Measurements from ENCODE around the gene BMP10. TPM values are rescaled to one million over a fixed set of nuclear protein-coding genes. Genes with fewer than 3 reads are reported as not detected.

Gene BMP10
- total RNA-seq, 6 donors from 2014 or later = not detected

GRCh38 chr2:68878753-68879152 lies 7.6 kb upstream of the BMP10 start:
- WGBS, 2 donors = 94% methylated on average over 2 of the region's 2 CpGs
- TF ChIP-seq POLR2A (IDR thresholded peaks at IDR 0.05) (no peak), CTCF (IDR thresholded peaks at IDR 0.05) (no peak)
- H3K36me3 ChIP-seq = no peaks in the 10 kb centered on the region
- H3K9me3 ChIP-seq = no peaks in the 10 kb centered on the region
- H3K27me3 ChIP-seq = no peaks in the 10 kb centered on the region
- ATAC-seq (ENCODE audit: low FRiP score in 2 of 2) = no peak
- H3K27ac ChIP-seq = no peak overlapping the region
- H3K4me3 ChIP-seq = no peak overlapping the region
- no peaks in the 10 kb centered on the region for H3K4me1 ChIP-seq
- DNase-seq = no peak

- Histone ChIP-seq H3K27ac (no peak overlapping the region), H3K36me3 (no peaks in the 10 kb centered on the region), H3K9me3 (no peaks in the 10 kb centered on the region), H3K4me1 (no peaks in the 10 kb centered on the region), H3K4me3 (no peak overlapping the region), H3K27me3 (no peaks in the 10 kb centered on the region)
- no peak for TF ChIP-seq POLR2A (IDR thresholded peaks at IDR 0.05)
- DNase-seq = no peak
- ATAC-seq (ENCODE audit: low FRiP score in 2 of 2) = no peak
- WGBS, 2 donors = 69 to 80% methylated on average over 6 of the region's 6 CpGs
Observed at GRCh38 chr2:68878071-68878711, 7.0 kb upstream of the BMP10 start.

GRCh38 chr2:68877079-68877772 lies 6.0 kb upstream of the BMP10 start:
- Histone ChIP-seq H3K4me3 (no peak overlapping the region), H3K27me3 (no peaks in the 10 kb centered on the region), H3K9me3 (no peaks in the 10 kb centered on the region), H3K27ac (no peak overlapping the region), H3K4me1 (no peaks in the 10 kb centered on the region), H3K36me3 (no peaks in the 10 kb centered on the region)
- TF ChIP-seq CTCF (IDR thresholded peaks at IDR 0.05) = no peak
- no peak for TF ChIP-seq POLR2AphosphoS5 (IDR thresholded peaks at IDR 0.05)
- TF ChIP-seq EP300 (IDR thresholded peaks at IDR 0.05) = no peak
- no peak for TF ChIP-seq POLR2A (IDR thresholded peaks at IDR 0.05)
- DNase-seq (no peak), ATAC-seq (ENCODE audit: low FRiP score in 2 of 2) (no peak)
- WGBS, 2 donors = 66 to 70% methylated on average over 3 of the region's 3 CpGs

- DNase-seq (no peak), ATAC-seq (ENCODE audit: low FRiP score in 2 of 2) (no peak)
- H3K27me3 ChIP-seq = no peaks in the 10 kb centered on the region
- no peaks in the 10 kb centered on the region for H3K36me3 ChIP-seq
- TF ChIP-seq CTCF (IDR thresholded peaks at IDR 0.05) (no peak), POLR2AphosphoS5 (IDR thresholded peaks at IDR 0.05) (no peak)
- H3K4me1 ChIP-seq = no peaks in the 10 kb centered on the region
- 42 to 49% methylated on average over 2 of the region's 2 CpGs for WGBS, 2 donors
- no peak overlapping the region for H3K4me3 ChIP-seq
- no peak overlapping the region for H3K27ac ChIP-seq
- H3K9me3 ChIP-seq = no peaks in the 10 kb centered on the region
Observed at GRCh38 chr2:68870215-68870614, 982 bp downstream of the BMP10 start.

- Histone ChIP-seq H3K27me3 (no peaks in the 10 kb centered on the region), H3K4me1 (no peaks in the 10 kb centered on the region), H3K27ac (no peak overlapping the region), H3K9me3 (no peaks in the 10 kb centered on the region), H3K4me3 (no peak overlapping the region), H3K36me3 (no peaks in the 10 kb centered on the region)
- no peak for DNase-seq
- no peak for TF ChIP-seq EP300 (IDR thresholded peaks at IDR 0.05)
- TF ChIP-seq CTCF (IDR thresholded peaks at IDR 0.05) = no peak
- no peak for TF ChIP-seq POLR2A (IDR thresholded peaks at IDR 0.05)
- TF ChIP-seq POLR2AphosphoS5 (IDR thresholded peaks at IDR 0.05) = no peak
- no peak for ATAC-seq (ENCODE audit: low FRiP score in 2 of 2)
Observed at GRCh38 chr2:68865108-68865507, 6.1 kb downstream of the BMP10 start.
